KOPT-K1 (cell line): Measurements from ENCODE around the gene VSIG10.

Source experiments
- H3K27ac ChIP-seq: fragments of 200-600 bp; sonication (generic); 2 replicates; pipeline ENCODE4 v1.5.1; 2016; ENCODE audit warnings: antibody characterized with exemption, mild to moderate bottlenecking, low read depth, low read length; ENCODE audit not compliant: poor library complexity, severe bottlenecking
- H3K36me3 ChIP-seq: fragments of 200-600 bp; sonication (generic); 2 replicates; pipeline ENCODE4 v1.5.1; 2017; ENCODE audit warnings: antibody characterized with exemption, mild to moderate bottlenecking, low read length, moderate library complexity; ENCODE audit not compliant: insufficient read depth
- H3K9me3 ChIP-seq: fragments of 200-600 bp; sonication (generic); 2 replicates; pipeline ENCODE4 v1.5.1; 2017; ENCODE audit warnings: antibody characterized with exemption, low read length, mild to moderate bottlenecking; ENCODE audit not compliant: insufficient read depth, poor library complexity, severe bottlenecking

Gene VSIG10

DNA sequence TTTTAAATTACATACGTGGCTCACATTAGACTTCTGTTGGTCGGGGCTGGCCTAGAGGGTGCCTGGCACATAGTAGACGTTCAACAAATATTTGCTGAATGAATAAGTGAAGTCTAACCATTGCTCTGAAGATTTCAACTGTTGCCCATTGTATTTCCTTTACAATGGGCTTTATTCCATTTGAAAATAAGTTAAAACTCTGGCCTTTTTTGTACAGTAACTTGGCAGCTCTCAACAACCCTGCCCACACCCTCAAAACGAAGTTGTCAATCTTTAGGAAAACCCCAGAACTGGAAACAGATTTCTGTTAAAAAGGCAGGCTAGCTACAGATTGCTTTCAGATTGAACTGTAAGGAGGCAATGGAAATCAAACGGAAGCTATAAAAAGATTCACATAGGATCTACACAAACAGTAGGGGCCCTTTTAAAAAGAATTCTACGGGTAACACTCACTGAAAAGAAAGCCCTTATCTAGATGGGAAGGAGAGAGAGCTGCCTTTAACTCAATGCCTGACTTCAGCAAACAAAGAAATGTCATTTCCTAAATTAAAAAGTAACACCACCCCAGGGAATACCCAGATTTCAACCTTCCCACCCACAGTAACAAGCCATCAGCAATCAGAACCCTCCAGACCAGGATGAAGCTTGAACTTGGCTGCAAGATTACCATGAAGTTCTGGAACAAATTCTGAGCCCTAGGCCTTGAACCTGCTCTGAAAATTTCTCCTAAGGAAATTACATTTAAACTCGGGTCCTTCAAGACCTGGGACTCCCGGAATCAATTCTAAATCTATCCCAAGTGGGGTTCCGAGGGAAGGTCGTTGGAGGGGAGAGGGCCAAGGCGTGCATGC is 44.2 kb downstream of the VSIG10 start:
- no peak overlapping the region for H3K27ac ChIP-seq
- no peaks in the 10 kb centered on the region for H3K9me3 ChIP-seq
- H3K36me3 ChIP-seq = no peaks in the 10 kb centered on the region

DNA sequence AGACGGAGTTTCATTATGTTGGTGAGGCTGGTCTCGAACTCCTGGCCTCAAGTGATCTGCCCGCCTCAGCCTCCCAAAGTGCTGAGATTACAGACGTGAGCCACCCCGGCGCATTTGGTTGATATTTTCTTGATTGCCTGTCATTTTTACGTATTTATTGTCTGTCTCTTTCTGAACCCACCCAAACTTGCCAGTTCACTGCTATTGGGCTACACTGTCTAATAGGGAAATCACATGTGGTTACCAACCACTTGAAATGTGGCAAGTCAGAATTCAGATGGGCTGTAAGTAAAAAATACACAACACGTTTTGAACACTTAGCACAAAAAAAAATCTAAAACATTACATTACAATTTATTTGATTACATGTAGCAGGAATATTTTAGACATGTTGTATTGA is 44.9 kb downstream of the VSIG10 start:
- Histone ChIP-seq H3K27ac (no peak overlapping the region), H3K36me3 (no peaks in the 10 kb centered on the region), H3K9me3 (no peaks in the 10 kb centered on the region)

DNA sequence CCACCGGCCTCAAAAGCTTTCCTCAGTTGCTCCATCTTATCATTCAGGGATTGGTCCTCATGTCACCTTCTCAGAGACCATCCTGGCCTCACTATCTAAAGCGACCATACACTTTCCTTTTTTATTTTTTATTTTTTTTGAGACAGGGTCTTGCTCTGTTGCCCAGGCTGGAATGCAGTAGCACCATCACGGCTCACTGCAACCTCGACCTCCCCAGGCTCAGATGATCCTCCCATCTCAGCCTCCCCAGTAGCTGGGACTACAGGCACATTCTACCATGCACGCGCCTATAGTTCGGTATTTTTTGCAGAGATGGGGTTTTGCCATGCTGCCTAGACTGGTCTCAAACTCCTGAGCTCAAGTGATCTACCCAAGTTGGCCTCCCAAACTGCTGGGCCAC is 45.6 kb downstream of the VSIG10 start:
- H3K9me3 ChIP-seq = no peaks in the 10 kb centered on the region
- no peaks in the 10 kb centered on the region for H3K36me3 ChIP-seq
- H3K27ac ChIP-seq = no peak overlapping the region

- no peaks in the 10 kb centered on the region for H3K9me3 ChIP-seq
- no peak overlapping the region for H3K27ac ChIP-seq
- peaks cover 12% of the 10 kb centered on the region for H3K36me3 ChIP-seq
These were observed 47.7 kb downstream of the VSIG10 start for GRCh38 chr12:118055865-118056773.

DNA sequence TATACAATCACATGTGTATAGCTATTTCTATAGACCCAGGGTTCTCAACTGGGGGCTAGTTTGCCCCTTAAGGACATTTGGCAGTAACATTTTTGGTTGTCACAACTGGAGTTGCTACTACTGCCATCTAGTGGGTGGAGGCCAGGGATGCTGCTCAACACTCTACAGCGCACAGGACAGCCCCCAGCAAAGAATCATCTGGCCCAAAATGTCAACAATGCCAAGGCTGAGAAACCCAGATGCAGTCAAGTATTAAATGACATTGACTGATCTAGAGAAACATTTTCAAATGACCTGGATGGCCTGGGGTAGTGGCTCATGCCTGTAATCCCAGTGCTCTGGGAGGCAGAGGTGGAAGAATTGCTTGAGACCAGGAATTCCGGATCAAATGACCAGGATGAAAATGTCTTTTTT is 48.7 kb downstream of the VSIG10 start:
- Histone ChIP-seq H3K36me3 (peaks cover 20% of the 10 kb centered on the region), H3K9me3 (no peaks in the 10 kb centered on the region), H3K27ac (no peak overlapping the region)

GRCh38 chr12:118053071-118053985 is 50.5 kb downstream of the VSIG10 start:
- H3K9me3 ChIP-seq = no peaks in the 10 kb centered on the region
- peaks cover 35% of the 10 kb centered on the region for H3K36me3 ChIP-seq
- no peak overlapping the region for H3K27ac ChIP-seq

DNA sequence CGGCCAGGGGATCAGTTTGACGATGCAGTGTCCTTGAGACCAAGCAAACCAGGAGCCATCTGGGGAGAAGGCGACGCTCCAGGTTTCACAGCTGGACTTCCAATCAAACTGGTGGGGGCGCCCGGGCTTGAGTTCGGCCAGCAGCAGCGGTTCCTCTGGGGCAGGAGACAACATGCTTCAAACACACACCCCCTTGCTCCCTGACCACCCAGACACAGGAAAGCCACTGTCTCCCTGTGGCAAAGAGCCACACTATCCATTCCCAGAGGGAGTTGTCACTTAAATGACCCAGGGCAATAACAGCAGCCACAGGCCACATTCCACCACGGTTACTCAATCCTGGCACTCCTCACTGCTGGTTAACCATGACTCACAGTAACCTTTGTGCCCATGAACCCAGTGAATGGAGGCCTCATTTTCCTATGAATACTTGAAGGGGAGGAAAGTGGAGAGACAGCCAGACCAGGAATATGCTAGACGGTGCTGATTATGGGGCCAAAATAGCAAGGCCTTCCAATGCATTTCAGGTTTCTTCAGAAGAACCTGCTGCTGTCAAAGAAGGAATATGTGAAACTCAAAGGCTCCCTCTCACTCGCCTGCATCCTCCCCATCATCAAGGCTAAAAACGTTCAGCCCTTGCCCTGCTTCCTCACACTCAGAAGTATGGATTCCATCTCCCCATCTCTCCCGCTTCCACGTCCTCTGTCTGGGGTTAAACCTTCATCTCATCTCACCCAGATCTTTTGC is 51.3 kb downstream of the VSIG10 start:
- Histone ChIP-seq H3K36me3 (peaks cover 42% of the 10 kb centered on the region), H3K27ac (no peak overlapping the region), H3K9me3 (no peaks in the 10 kb centered on the region)

GRCh38 chr12:118050972-118051910 is 52.6 kb downstream of the VSIG10 start:
- no peak overlapping the region for H3K27ac ChIP-seq
- H3K36me3 ChIP-seq = peaks cover 42% of the 10 kb centered on the region
- H3K9me3 ChIP-seq = no peaks in the 10 kb centered on the region

- peaks cover 66% of the 10 kb centered on the region for H3K36me3 ChIP-seq
- H3K9me3 ChIP-seq = no peaks in the 10 kb centered on the region
- H3K27ac ChIP-seq = no peak overlapping the region
These were observed 57.4 kb downstream of the VSIG10 start for GRCh38 chr12:118046430-118046829.

DNA sequence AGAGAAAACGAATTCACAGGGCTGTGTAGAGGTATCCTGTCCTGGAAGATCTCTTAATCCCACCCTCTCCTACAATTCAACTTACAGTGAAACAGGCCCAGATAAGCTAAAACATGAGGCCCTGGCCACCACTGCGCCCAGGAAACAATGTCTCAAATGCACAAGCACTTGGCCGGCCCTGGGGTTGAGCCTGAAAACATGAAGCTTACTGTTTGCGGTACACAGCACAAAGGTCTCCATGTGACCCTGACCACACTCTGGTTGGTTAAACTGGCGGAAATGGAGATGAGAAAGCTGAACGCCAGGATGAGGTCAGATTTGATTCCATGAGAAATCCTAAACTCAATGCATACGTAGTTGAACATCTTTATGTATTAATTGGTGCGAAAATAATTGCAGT is 59.2 kb downstream of the VSIG10 start:
- Histone ChIP-seq H3K36me3 (peaks cover 69% of the 10 kb centered on the region), H3K27ac (no peak overlapping the region), H3K9me3 (no peaks in the 10 kb centered on the region)

DNA sequence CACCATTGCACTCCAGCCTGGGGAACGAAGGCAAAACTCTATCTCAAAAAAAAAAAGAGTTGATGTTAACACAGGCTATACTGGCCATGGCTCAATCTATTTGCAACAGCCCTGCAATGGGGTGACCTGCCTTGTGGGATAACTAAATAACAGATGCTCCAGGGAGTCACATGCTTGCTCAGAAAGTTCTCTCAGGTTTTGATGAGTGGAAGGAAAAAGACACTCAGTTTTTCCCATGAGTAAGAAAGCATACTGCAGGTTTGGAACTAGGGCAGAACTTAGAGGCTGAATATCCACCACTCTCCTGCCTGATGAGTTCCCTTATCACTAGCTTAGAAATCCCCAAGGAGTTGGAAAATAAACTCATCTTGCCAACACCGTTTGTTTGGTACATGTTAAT is 59.7 kb downstream of the VSIG10 start:
- Histone ChIP-seq H3K36me3 (peaks cover 69% of the 10 kb centered on the region), H3K27ac (no peak overlapping the region)

DNA sequence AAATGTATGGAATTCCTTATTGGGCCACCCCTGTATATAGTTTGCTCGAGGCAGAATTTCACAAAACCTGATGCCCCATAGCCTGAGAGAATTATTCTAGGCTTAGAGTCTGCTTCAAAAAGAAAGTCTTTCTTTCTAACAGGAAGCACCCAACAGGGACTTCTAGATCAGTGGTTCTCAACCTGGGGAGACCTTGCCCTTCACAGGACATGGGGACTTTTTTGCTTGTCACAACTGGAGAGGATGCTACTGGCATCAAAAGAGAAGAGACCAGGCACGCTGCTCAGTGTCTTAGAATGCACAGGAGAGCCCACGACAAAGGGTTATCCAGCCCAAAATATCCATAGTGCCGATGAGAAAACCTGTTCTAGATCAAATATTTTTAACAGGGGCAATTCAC is 61.7 kb downstream of the VSIG10 start:
- Histone ChIP-seq H3K9me3 (no peaks in the 10 kb centered on the region), H3K27ac (no peak overlapping the region), H3K36me3 (peaks cover 76% of the 10 kb centered on the region)

More for the DNA sequence above, 59.7 kb downstream of the VSIG10 start:
- H3K9me3 ChIP-seq = no peaks in the 10 kb centered on the region

DNA sequence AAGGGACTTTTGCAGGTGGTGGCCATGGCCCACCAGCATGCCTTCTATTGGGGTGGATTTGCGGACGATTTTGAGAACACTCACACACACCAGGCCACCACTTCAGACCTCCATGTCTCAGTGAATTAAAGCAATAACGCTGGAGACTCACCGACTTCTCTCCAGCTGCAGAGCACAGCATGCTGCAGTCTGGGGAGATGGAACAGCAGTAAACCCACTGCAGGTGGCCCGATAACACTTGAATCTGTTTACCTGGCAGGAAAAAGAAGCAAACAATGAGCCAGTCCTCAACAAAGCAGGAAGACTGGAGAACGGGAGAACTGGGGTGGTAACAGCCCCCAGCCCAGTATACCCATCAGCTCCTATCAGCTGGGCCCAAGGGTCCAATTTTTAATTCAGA is 65.7 kb downstream of the VSIG10 start:
- Histone ChIP-seq H3K9me3 (no peaks in the 10 kb centered on the region), H3K36me3 (peaks cover 97% of the 10 kb centered on the region), H3K27ac (no peak overlapping the region)
